Measurements from ENCODE around the gene HOXD13.

HOXD13 gene

GRCh38 chr2:176106581-176107539, 14.3 kb downstream of the HOXD13 start, which contains the start of gene HOXD11:
TSS of gene HOXD11 (plus strand) at chr2:176107280. CDS start at chr2:176107356, 76 bp downstream.
- DNase-seq (ENCODE audit: low spot score) = no peak

GRCh38 chr2:176107731-176108181, 15.2 kb downstream of the HOXD13 start:
- DNase-seq (ENCODE audit: low spot score) = no peak

- no peak for DNase-seq (ENCODE audit: low spot score)
These were observed 16.8 kb downstream of the HOXD13 start for GRCh38 chr2:176109192-176109901.

GRCh38 chr2:176109946-176110345, 17.4 kb downstream of the HOXD13 start:
- no peak for DNase-seq (ENCODE audit: low spot score)

GRCh38 chr2:176110415-176111308, 18.1 kb downstream of the HOXD13 start:
- no peak for DNase-seq (ENCODE audit: low spot score)

DNA sequence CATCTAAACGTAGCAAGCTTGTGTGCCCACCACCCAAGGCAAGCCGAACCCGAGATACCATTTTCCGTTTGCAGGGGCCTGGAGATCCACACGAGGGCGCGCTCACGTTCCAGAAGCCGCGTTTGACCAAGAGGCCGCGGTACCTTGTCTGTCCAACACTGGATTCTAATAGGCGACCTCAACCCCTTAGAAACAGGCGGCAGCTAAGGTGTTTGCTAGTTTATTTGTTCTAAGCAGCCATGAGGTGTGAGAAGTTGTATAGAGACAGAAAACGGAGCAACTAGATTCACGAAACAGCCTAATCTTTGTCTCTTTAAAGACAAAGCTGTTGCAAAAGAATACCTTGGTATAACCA, 18.8 kb downstream of the HOXD13 start:
- DNase-seq (ENCODE audit: low spot score) = no peak

DNA sequence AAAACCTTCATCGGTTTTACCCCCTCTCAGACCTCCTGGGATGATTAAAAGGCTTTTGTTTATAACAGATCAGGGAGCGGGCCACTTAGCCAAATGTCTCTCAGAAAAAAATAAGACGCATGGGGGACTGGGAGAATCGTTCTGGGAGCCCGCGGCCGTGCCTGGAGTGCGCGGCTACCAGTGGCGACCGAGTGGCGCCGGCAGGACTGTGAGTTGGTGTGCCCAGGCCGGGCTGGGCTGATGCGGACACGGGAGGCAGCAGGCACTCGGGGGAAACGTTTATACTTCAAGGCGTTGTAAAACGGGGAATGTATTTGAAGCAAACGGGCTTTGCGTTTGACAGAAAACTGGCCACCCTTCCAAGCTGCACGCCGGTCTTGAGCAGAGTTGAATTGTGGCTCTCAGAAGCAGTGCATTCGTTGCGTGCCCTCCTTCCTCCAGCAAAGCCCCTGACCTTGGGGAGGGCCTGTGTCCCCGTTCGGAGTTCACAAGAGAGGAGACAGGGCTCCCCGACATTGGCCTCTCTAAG, 19.4 kb downstream of the HOXD13 start:
- no peak for DNase-seq (ENCODE audit: low spot score)

- DNase-seq (ENCODE audit: low spot score) = no peak
These were observed 20.1 kb downstream of the HOXD13 start for GRCh38 chr2:176112375-176113302.

DNA sequence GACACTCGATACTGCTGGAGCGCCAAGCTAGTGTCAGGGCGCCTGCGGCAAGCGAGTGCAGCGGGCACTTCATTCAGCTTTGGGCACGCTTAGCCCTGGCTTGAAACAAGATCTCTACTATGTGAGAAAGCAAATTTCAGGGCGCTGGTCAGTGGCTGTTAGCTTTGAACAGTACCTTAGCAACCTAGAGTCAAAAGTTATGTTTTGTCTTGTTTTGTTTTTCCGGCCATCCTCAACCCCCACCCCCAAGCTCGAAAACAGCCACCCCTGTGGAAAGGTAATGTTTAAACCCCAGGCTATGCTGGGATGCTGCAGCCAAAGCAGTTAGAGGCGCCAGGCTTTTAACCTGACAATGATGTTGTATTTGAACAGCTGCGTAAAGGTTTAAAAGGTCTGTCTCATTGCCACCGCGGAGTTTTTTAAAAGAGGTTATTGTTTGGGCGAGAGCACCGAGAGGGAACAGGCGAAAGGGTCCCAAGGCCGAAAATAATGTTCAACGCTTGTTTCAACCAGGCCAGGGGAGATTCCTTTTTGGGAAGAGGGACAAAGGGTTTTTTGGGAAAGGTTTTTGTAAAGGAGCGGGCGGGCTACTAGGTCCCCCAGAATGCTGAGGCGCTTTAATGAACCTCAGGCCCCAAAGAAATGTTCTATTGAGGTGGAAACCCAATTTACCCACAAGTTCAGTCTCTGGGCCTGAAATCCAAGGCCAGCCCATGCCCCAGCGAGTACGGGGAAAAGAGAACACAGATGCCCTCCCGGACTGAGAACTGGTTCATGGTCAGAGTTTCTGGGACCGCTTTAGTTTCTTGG, 21.8 kb downstream of the HOXD13 start:
- no peak for DNase-seq (ENCODE audit: low spot score)

GRCh38 chr2:176114930-176115625, 22.6 kb downstream of the HOXD13 start:
- no peak for DNase-seq (ENCODE audit: low spot score)

- DNase-seq (ENCODE audit: low spot score) = no peak
These were observed 23.6 kb downstream of the HOXD13 start, which contains the start of gene HOXD10 for GRCh38 chr2:176115883-176116813. TSS of gene HOXD10 (plus strand) at chr2:176116778. CDS start at chr2:176116834, 56 bp downstream.

DNA sequence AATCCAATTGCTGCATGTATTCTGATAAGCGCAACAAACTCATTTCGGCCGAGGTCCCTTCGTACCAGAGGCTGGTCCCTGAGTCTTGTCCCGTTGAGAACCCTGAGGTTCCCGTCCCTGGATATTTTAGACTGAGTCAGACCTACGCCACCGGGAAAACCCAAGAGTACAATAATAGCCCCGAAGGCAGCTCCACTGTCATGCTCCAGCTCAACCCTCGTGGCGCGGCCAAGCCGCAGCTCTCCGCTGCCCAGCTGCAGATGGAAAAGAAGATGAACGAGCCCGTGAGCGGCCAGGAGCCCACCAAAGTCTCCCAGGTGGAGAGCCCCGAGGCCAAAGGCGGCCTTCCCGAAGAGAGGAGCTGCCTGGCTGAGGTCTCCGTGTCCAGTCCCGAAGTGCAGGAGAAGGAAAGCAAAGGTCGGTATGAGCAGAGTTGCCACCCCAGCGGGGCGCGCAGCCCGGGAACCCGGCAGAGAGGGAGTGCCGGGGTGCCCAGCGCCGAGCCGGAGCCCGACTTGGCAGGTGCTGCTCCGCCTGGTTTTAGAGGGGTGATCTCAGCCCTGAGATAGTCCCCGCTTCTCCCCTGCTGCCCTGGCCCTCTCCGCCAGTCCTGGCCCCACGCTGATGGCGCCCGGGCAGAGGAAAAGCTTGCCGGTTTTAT, 24.8 kb downstream of the HOXD13 start:
- DNase-seq (ENCODE audit: low spot score) = no peak

GRCh38 chr2:176117823-176118371, 25.4 kb downstream of the HOXD13 start:
- DNase-seq (ENCODE audit: low spot score) = no peak

GRCh38 chr2:176118601-176119339, 26.2 kb downstream of the HOXD13 start:
- DNase-seq (ENCODE audit: low spot score) = no peak

- no peak for DNase-seq (ENCODE audit: low spot score)
These were observed 28.1 kb downstream of the HOXD13 start for GRCh38 chr2:176120364-176121189.

Data from Ammon's horn (tissue), 1 donor.